Germinal center (tissue), 1 donor: ENCODE results near the gene CLSTN3.
"Not testable (repeated sequence)": the region's sequence is repeated elsewhere in the genome, so short reads cannot be mapped to it uniquely, and the experiment has no call there.

Source experiments
- DNase-seq: peaks from one replicate; pipeline ENCODE4 v3.0.0; 2012; ENCODE audit warnings: mixed read lengths, low spot score

CLSTN3 gene

DNA sequence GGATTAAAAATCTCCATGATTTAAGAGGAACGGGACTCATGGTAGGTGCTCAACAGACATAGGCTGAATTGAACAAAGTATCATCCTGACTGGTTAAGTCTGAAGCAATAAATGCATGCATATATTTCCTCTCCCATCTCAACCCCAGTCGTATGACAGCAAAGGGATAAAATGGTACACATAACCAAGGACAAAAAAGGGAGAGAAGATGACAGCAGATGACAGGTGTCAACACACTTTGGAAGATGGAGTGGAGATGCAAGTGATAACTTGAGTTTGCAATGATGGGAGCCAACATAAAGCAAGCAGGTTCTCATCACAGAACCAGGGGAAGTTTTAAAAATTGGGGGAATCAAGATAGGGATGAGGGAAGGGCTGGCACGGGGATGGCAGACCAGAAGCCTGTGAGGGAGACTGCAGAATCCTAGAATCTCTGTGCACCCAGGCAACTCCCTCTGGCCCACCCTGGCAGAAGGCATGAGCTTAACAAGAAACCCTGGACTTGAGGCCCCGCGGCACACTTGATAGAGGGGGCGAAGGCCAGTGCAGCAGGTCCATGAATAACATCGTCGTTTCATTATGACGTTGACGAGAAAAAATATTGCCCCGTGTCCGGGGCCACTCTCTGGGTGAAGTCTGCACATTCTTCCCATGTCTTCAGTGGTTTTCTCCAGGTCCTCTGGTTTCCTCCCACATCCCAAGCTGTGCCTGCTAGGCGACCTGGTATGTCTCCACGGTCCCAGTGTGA is 26.2 kb upstream of the CLSTN3 start:
- no peak for DNase-seq

DNA sequence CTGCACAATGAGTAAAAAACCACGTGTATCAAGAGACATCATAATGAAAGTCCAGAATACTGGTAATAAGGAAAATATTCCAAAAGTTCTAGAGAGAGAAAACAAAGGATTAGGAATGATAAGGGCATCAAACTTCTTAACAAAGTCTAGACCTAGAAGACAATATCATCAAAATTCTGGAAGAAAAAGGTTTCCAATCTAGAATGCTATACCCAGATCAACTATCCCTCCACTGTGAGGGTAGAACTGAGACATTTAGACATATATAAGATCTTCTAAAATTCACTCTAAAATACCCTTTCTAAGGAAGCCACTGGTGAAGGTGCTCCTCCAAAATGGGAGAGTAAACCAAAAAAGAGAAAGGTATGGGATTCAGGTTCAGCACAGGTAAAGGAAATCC is 24.1 kb upstream of the CLSTN3 start:
- DNase-seq: no peak

- DNase-seq: not testable (repeated sequence)
Measured at GRCh38 chr12:7107181-7107580, 23.0 kb upstream of the CLSTN3 start.

DNA sequence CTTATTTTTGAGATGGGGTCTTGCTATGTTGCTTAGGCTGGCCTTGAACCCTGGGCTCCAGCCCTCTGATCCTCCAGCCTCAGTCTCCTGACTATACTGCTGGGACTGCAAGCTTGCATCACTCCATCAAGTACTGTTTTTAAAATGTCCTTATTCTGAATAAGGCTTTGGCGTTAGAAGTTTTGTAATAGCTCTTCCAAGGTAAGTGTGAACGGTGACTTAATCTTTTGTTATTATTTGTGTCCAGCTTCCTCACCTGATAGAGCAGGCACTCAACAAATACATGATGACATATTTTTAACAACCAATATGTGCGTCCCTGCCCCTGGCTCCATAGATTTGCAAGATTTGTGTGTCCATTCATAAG is 22.6 kb upstream of the CLSTN3 start:
- no peak for DNase-seq

DNA sequence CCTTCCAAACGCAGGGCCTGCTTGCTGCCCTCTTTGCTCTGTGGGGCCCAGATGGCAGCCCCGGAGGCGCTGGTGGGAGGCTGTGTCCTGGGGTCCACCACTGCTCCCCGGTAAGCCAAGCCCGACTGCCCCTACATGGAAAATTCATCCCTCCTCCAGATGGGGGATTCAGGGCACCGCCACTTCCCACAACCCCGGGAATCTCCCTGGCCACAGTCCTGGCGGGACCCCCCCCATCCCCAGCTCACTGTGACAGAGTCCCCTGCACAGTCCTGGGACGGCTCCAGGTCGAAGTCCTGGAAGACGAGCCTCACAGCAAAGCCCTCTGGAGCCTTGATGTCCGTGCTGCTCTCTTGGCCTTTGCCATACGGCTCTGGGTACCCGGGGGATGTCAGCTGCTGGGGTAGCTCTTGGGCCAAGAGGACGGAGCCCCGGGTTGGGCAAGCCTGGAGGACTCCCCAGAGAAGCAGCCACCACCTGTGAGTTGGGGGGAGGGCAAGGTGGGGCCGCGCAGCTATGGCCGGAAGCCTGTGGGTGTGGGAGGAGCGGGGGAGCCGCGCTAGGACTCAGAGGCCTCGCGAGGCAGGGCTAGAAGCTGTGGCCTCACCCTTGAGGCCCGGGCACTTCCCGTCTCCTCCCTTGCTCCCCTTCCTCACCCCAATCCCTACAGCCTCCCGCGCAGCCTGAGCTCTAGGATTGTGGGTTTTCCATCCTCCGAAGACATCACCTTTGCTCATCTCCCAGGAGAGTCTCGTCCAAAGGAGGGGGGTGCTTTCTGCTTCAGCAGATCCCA is 22.0 kb upstream of the CLSTN3 start:
- peak; percentile 75 for DNase-seq

DNA sequence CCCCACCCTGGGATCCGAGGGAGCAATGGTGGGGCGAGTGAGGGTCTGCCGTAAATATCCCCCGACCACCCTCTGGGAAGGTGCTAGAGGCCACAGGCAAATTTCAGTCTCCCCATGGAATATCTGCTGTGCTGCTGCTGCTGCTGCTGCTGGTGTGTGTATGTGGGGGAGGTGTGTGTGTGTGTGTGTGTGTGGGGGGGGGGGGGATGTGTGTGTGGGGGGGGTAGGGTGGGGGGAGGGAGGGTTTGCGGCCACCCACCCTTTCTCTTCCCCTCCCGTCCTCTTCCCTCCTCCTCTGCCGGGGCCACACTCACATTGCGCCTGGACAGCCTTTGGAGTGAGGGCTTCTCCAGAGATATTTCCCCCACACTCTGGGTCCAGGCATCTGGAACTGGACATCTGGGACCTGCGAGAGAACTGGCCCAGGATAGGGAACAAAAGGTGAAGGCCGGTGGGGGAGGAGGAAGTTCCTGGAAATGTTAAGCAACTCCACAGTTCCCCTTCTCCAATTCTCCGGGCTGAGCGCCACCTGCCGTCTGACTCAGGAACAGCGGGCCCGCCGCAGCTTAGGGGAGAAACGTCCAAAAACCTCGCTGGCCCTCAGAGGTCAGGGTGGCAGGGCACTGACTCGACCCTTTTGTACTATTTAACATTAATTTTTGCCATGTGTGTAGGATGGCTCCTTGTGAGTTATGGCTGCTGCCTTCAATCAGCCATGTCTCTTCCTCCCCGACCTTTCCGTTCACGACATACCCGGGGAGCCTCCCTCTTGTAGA is 21.2 kb upstream of the CLSTN3 start, which contains the start of gene C1RL:
TSS of gene C1RL (minus strand) at position 419 of the 776 bp plus-strand sequence. CDS start at position 385, 34 bp downstream.
- peak; percentile 66 for DNase-seq

DNA sequence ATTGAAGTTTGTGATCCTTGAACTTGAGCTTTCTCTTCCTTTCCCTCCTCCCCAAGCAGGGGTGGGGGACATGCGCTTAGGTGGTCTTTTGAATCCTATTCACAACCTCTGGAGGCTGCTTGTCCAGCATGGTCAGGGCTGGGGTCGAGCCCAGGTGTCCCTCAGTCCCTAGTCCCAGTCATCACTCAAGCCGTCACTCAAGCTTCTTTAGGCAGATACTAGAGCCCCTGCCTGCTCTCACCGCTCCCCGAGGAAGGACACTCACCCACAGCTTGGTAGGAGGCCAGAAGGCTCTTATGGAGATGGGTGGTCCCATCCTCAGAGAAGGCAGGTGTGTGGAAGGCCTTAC is 20.6 kb upstream of the CLSTN3 start:
- DNase-seq: no peak

DNA sequence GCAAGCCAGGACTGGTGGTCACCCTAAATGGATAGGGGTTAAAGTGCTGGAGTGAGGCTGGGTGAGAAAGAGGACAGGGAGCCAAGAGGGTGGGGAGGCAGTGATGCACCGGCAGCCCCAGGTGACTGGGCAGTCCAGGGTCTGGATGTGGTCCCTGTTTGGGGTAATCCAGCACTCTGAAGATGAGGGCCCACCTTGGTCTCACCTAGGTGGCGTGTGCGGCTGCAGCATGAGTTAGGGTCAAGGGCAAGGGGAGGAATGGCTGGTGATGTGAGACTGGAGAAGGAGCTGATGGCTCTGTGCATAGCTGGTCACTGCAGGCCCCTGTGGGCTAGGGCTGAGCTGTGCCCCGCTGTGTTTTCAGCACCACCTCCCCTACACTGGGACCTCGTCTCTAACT is 19.5 kb upstream of the CLSTN3 start:
- no peak for DNase-seq

DNA sequence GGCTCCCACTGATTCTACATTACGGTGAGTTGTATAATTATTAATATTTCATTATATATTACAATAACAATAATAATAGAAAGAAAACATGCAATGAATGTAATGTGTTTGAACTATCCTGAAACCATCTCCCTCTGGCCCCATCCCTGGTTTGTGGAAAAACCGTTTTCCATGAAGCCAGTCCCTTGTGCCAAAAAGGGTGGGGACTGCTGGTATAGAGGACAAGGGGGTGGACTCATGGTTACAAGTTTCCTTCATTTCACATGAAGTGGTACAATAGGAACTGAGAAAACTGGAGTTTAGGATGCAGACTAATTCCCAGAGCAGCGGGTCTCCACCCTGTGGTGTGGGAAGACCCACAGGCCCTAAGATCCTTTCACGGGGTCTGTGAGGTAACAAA is 18.1 kb upstream of the CLSTN3 start:
- no peak for DNase-seq

GRCh38 chr12:7113389-7113871 is 16.7 kb upstream of the CLSTN3 start:
- DNase-seq: peak; percentile 65

- DNase-seq: no peak
Measured at GRCh38 chr12:7114008-7114407, 16.2 kb upstream of the CLSTN3 start.

DNA sequence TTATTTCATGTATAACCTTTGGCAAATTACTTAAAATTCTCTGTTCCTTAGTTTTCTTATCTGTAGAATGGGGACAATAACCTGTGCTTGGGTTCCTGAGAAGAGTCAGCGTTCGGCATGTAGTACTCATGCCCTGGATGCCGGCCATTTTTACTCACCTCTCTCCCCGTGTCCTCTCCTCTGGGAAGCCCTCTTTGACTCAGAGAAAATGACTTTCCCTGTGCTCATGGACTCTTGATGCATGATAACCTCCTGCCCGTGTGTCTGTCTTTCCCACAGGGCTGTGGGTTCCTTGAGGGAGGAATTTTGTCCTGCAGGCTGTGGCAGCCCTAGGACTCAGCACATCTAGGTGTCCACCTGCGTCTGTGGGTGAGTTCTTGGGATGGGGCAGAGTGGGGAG is 15.3 kb upstream of the CLSTN3 start:
- DNase-seq: no peak

GRCh38 chr12:7116196-7116595 is 14.0 kb upstream of the CLSTN3 start:
- DNase-seq: no peak

GRCh38 chr12:7116916-7117315 is 13.3 kb upstream of the CLSTN3 start:
- no peak for DNase-seq

- DNase-seq: no peak
Measured at GRCh38 chr12:7117670-7118069, 12.5 kb upstream of the CLSTN3 start.

- no peak for DNase-seq
Measured at GRCh38 chr12:7118881-7119280, 11.3 kb upstream of the CLSTN3 start.

DNA sequence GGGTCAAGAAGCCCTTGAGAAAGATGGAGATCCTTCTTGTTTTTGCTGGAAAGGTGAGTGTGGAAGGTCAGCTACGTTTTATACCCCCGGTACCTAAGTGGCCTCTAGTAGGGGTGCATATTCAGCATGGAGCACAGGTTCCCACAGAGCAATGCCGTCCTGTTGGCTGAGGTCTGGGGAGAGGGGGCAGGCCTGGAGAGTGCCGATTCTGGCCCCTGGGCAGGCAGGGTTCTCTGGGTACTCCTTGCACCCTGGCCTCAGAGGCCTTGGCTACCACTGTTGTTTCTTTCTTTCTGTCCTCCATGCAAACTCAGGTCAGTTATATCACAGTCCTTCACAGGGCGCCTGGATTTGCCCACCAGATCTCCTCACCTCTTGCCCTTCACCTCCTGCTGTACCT is 10.0 kb upstream of the CLSTN3 start:
- no peak for DNase-seq

GRCh38 chr12:7121324-7121723 is 8.8 kb upstream of the CLSTN3 start:
- no peak for DNase-seq

- DNase-seq: no peak
Measured at GRCh38 chr12:7122811-7123769, 7.1 kb upstream of the CLSTN3 start.

- no peak for DNase-seq
Measured at GRCh38 chr12:7123806-7124522, 6.2 kb upstream of the CLSTN3 start.
